ENCODE measurements around the gene LRCH4.

LRCH4 gene

DNA sequence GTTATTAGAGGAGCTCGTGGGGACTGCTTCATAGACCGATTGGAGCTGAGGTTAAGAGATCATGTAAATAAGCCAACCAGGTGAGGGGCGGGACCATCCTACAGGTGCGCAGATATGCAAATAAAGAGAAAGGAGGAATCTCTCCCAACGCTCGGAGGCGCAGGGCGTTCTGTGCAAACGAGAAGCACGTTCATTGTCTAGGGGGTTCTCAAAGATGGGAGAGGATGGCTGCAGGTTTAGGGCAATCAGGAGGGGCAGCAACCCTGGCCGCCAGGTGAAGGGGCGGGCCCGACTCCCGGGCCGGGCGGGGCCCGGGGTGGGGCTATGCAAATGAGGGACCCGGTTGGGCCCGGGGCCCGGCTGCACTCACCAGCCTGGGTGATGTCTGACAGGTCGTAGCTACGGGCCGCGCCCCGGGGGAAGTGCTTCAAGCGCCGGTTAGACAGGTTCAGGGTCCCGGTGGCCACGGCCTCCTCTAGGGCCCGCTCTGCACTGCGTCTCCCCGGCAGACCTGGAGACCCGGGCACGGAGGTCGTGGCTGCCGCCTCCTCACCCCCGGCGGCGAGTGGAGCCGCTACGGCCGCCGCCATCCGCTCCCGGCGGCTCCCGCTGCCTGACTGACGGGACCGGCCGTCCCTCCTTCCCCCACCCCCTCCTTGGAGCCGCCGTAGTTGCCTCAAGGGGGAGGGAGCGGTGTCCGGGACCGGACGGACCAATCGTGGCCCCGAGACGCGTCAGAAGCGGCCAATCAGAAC is at the start of gene LRCH4:
Gene LRCH4, minus strand, starts transcription at position 619 of the 755 bp plus-strand sequence. Its CDS starts 29 bp downstream, at position 590.
- DNase-seq: peak; percentile 70

DNA sequence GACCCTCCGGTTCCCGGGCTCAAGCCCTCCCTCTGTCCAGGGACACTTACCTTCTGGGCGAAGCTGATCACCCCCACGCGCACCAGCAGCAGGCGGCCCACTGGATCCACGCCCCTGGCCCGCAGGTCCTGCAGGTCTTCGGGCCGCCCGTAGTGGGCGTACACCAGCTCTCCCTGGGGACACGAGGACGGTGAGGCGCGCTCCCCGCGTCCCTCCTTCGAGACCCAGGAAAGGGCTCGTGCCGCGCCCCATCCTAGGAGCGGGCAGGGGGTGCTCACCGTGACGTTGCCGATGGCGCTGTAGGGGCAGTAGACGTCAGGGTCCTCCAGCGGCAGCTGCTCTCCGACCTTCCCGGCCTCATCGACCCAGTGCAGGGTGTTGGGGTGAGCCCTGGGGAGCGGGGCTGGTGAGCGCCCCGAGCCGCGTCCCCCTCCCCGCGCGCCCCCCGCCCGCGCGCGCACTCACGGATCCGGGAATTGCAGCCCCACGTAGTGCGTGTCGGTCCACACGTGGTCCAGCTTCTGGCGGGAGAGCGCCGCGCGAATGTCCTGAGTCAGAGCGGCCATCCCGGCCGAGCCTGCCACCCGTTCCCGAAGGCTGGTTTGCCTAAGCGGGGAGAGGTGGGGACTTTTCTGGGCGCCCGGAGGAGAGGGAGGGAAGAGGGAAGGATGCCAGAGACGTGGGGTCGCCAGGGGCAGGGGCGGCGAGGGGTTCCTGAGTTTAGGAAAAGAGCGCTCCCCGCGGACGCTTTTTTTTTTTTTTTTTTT is 47.2 kb upstream of the LRCH4 start:
- peak; percentile 64 for DNase-seq

- DNase-seq: no peak
Measured at GRCh38 chr7:100630066-100630465, 44.1 kb upstream of the LRCH4 start.

- no peak for DNase-seq
Measured at GRCh38 chr7:100629117-100629716, 43.3 kb upstream of the LRCH4 start.

GRCh38 chr7:100627238-100627549 is 41.3 kb upstream of the LRCH4 start:
- no peak for DNase-seq

DNA sequence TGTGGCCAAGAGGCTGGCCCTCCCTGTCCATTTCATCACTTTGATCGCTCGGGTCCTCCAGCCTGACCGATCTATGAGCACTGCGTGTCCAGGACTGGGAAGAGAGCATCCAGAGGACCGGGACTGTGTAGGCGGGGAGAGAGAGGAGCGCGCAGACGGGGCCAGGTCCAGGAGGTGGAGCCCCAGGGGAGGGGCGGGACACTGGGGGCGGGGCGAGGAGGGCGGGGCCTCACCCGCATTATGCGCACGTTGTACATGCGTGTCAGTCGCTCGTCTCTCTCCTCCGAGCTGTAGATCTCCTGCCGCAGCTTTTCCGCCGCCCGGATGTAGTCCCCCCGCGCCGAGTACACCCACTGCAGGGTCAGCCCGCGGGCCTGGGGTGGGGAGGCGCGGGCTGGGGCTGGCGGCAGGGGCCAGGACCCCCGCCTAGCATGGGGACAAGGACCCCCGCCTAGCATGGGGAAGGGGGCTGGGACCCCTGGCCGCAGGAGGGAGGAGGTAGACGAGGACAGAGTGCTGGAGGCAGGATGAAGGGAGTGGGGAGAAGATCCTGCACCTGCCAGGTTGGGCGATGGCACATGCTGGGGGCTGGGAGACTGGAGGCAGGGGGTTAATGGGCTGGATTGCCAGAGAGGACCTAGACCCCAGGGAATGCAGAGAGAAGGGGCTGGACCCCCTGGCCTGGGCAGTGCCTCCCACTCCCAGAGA is 40.8 kb upstream of the LRCH4 start:
- no peak for DNase-seq

- DNase-seq: no peak
Measured at GRCh38 chr7:100626055-100626454, 40.1 kb upstream of the LRCH4 start.

- no peak for DNase-seq
Measured at GRCh38 chr7:100623951-100624824, 38.3 kb upstream of the LRCH4 start.

DNA sequence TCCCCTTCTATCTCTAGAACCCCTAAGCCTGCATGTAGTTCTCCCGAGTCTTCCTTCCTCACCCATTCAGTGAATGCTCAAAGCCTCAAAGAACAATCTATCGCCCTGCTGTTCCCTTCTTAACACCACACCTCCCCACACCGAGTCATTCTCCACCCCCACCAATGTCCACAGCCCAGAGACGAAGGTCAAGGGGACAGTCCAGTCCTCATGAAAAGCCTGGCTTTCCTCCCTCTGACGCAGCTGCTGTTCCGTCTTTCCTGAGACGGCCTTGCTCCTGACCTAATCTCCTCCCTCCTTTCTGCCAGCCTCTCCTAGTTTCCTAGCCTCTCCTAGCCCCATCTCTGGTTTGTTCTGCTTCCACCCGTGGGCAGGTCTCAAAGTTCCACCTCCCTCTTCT is 35.6 kb upstream of the LRCH4 start:
- no peak for DNase-seq

DNA sequence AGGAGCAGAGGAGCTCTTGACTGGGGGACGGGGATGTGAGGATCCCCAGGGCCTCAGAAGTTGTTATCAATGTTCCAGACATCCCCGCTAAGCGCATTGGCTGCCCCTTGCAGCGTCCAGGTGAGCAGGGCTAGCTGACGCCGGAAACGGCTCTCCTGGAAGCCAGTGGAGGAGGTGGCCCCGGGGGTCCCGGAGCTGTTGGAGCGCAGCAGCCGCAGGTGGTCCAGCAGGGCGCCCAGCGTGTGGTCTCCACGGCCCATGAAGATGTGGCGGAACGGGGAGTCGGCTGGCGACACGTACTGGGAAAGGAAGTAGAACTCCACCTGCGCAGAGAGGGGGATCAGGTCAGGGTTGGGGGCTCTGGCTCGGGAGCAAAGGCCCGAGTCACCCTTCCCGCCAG is 34.9 kb upstream of the LRCH4 start:
- DNase-seq: no peak

GRCh38 chr7:100620239-100620638 is 34.3 kb upstream of the LRCH4 start:
- DNase-seq: no peak

DNA sequence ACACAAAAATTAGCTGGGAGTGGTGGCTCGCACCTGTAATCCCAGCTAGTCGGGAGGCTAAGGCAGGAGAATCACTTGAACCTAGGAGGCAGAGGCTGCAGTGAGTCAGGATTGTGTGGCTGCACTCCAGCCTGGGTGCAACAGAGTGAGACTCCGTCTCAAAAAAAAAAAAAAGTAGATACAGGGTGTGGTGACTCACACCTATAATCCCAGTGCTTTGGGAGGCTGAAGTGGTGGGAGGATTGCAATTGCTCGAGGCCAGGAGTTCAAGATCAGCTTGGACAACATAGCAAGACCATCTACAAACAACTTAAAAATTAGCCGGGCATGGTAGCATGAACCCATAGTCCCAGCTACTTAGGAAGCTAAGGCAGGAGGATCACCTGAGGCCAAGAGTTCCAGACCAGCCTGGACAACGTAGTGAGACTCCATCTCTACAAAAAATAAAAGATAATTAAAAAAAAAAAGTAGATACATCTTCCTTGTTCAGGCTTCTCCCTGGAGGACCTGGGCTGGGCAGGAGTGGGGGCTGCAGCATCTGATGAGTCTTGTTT is 28.5 kb upstream of the LRCH4 start:
- DNase-seq: no peak

- no peak for DNase-seq
Measured at GRCh38 chr7:100613412-100614175, 27.7 kb upstream of the LRCH4 start.

DNA sequence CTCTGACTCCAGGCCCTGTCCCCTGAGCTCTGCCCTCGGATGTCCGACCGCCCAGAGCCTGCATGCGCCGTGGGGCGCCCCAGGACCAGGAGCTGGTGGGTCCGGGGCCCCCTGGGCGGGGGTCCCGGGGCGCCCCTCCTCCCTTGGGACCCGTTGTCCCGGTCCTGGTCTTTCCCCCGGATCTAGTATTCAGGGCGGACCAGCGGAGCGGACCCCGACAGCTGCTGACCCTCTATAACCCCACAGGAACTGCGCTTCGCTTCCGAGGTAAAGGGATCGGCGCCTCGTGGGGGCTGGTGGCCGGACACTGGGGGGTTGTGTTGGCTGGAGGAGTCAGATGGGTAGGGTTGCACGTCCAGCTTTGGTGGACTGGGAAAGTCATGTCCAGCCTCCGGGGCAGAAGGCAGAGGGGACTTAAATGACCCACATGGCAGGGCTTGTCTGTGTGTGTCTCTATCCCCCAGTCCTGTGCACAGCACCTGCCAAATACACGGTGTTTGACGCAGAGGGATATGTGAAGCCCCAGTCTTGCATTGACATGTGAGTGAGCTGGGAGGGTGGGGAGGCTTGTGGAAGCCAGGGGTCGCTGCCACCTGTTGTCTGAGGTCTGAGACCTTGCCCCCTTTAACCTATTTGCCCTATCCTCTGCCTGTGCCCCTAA is 26.9 kb upstream of the LRCH4 start:
- DNase-seq: no peak

DNA sequence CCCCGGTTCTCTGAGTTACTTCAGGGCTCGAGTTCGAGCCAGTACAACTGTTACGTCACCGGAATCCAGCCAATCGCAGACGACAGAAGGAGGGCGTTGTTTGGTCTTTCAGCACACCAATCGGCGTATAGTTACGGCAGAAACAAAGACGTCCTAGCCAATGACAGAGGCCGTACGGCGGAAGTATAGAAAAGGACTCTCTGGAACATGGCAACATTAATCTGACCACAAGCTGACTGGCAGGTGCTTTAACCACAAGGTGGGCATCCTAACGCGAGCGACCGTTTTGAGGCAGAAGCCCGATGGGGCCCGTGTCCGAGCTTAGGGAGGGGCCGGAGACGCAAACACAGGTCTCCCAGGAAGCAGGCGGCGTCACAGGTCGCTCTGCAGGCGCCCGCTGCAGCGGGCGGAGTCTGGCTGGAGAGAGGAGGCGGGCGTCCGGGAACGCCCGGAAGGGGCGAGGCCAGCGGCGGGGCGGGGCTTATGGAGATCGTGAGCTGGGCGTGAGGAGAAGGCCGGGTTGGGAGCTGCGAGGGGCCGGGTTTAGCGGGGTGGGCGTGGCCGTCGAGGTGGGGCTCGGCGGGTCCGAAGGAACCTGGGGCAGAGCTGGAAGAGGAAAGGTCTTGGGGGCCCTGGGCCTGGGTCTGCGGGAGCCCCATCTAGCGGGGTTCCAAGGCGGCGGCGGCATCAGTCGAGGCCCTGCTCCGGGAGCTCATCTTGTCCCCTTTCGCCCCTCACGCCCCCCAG is 26.2 kb upstream of the LRCH4 start, which contains the start of gene MOSPD3:
Gene MOSPD3, plus strand, starts transcription at position 558 of the 747 bp plus-strand sequence. CDS start 252 bp downstream, outside the sequence.
- peak; percentile 99 for DNase-seq

DNA sequence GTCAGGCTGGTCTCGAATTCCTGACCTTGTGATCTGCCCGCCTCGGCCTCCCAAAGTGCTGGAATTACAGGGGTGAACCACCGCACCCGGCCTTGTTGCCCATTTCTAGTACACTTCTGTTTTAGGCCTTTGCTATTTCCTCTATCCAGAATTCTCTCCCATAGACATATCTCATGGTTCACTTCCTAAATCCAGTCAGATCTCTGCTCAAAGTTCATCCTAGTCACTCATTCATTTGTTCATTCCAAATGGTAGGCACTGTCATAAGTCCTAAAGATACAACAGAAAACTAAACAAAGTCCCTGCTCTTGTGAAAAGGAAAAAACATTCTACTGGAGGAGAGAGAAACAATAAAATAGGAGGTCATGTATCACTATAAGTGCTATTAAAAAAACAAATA is 24.0 kb upstream of the LRCH4 start:
- no peak for DNase-seq

DNA sequence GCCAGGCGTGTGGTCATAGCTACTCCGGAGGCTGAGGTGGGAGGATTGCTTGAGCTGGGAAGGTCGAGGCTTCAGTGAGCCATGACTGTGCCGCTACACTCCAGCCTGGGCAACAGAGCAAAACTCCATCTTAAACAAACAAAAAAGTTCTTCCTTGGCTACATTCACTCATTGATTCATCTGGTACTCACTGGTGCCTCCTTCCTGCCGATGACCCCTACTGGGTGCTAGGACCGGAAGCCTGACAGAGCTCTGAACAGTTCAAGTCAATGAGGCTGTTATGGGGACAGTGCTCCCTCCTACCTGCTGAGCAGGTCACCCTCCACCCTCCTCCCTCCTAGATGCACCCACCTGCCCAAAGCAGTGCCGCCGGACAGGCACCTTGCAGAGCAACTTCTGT is 21.2 kb upstream of the LRCH4 start:
- DNase-seq: no peak

DNA sequence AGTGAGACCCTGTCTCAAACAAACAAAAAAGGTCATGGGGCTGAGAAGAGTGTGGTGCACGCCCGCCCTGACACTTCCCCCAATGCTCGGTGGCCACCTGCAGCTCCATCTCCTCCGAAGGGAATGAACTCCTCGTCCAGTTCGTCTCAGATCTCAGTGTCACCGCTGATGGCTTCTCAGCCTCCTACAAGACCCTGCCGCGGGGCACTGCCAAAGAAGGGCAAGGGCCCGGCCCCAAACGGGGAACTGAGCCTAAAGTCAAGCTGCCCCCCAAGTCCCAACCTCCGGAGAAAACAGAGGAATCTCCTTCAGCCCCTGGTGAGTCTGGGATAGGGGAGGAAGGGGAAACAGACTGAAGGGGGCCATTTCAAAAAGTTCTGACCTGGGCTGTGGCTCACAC is 20.4 kb upstream of the LRCH4 start:
- DNase-seq: no peak

DNA sequence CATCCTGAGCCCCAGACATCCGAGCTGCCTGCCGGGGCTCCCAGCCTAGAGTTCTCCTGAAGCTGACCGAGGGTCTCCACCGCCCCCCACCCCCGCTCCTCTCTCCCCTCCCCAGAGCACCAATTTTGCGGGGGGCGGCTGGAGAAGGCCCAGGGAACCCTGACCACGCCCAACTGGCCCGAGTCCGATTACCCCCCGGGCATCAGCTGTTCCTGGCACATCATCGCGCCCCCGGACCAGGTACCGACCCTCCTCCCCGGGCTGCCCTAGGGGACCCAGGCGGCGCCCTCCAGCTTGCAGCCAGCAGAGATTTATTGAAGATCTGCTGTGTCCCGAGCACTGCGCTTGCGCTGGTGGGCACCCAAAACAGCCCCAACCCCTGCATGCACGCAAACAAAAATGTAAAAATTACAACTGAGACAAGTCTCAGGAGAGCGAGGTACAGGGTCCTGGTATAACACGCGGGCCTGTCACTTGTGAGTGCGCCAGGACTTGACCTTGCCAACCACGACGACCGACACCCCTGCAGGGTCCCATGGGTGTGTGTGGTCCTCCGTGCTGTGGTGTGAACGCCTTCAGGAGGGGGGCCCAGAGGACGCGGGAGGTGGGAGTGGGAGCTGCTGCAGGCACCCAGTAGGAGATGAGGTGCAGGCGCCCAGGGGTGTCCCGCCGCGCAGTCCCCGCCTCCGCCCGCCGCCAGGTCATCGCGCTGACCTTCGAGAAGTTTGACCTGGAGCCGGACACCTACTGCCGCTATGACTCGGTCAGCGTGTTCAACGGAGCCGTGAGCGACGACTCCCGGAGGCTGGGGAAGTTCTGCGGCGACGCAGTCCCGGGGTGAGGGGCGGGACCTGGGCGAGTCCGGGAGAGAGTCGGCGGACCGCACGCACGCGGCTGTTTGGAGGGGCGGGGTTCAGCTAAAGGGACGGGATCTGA is 19.3 kb upstream of the LRCH4 start:
- no peak for DNase-seq

Data from DMS79 treated with DMSO at 0.1 percent for 48 hours (cell line).